Measurements from ENCODE around the gene LCE1C. TPM values are rescaled to one million over a fixed set of nuclear protein-coding genes. Genes with fewer than 3 reads are reported as not detected.

LCE1C gene
- not detected for total RNA-seq (ENCODE audit: unreplicated experiment)
- long read RNA-seq = 0 reads

GRCh38 chr1:152806576-152806975 lies at the start of gene LCE1C:
Gene LCE1C, minus strand, starts transcription at chr1:152806651. Its CDS starts 1,173 bp downstream, at chr1:152805478.
- no peak within 1 kb of the TSS for H3K4me3 Mint-ChIP-seq (ENCODE audit: unreplicated experiment)
- H3K9me3 Mint-ChIP-seq (ENCODE audit: unreplicated experiment) = peaks cover 2% of the 10 kb centered on the region
- H3K27me3 Mint-ChIP-seq (ENCODE audit: unreplicated experiment) = peaks cover 2% of the 10 kb centered on the region

GRCh38 chr1:152855661-152856060 lies 49.2 kb upstream of the LCE1C start:
- no peaks in the 10 kb centered on the region for H3K9me3 Mint-ChIP-seq (ENCODE audit: unreplicated experiment)
- no peak overlapping the region for H3K4me3 Mint-ChIP-seq (ENCODE audit: unreplicated experiment)
- H3K36me3 Mint-ChIP-seq (ENCODE audit: unreplicated experiment) = no peaks in the 10 kb centered on the region
- no peak for TF ChIP-seq CTCF (IDR thresholded peaks at IDR 0.05; ENCODE audit: partially characterized antibody, unreplicated experiment)
- no peaks in the 10 kb centered on the region for H3K4me1 Mint-ChIP-seq (ENCODE audit: low read depth, unreplicated experiment)
- peaks cover 3% of the 10 kb centered on the region for H3K27me3 Mint-ChIP-seq (ENCODE audit: unreplicated experiment)
- H3K27ac Mint-ChIP-seq (ENCODE audit: unreplicated experiment) = no peak overlapping the region
- DNase-seq = no peak

More at GRCh38 chr1:152806576-152806975, at the start of gene LCE1C:
- DNase-seq = no peak
- H3K36me3 Mint-ChIP-seq (ENCODE audit: unreplicated experiment) = no peaks in the 10 kb centered on the region
- no peak for TF ChIP-seq CTCF (IDR thresholded peaks at IDR 0.05; ENCODE audit: partially characterized antibody, unreplicated experiment)
- no peak within 1 kb of the TSS for H3K27ac Mint-ChIP-seq (ENCODE audit: unreplicated experiment)
- H3K4me1 Mint-ChIP-seq (ENCODE audit: low read depth, unreplicated experiment) = no peaks in the 10 kb centered on the region

GRCh38 chr1:152842556-152842955 lies 36.1 kb upstream of the LCE1C start, which contains the start of gene LCE6A:
Gene LCE6A, plus strand, starts transcription at chr1:152842856. Its CDS starts 665 bp downstream, at chr1:152843521.
- Mint-ChIP-seq H3K9me3 (ENCODE audit: unreplicated experiment) (peaks cover 2% of the 10 kb centered on the region), H3K4me3 (ENCODE audit: unreplicated experiment) (no peak within 1 kb of the TSS), H3K27ac (ENCODE audit: unreplicated experiment) (no peak within 1 kb of the TSS)

GRCh38 chr1:152836870-152837269 lies 30.4 kb upstream of the LCE1C start:
- Mint-ChIP-seq H3K4me3 (ENCODE audit: unreplicated experiment) (no peak overlapping the region), H3K27me3 (ENCODE audit: unreplicated experiment) (no peaks in the 10 kb centered on the region), H3K27ac (ENCODE audit: unreplicated experiment) (no peak overlapping the region), H3K36me3 (ENCODE audit: unreplicated experiment) (no peaks in the 10 kb centered on the region), H3K4me1 (ENCODE audit: low read depth, unreplicated experiment) (no peaks in the 10 kb centered on the region), H3K9me3 (ENCODE audit: unreplicated experiment) (peaks cover 4% of the 10 kb centered on the region)
- no peak for DNase-seq
- TF ChIP-seq CTCF (IDR thresholded peaks at IDR 0.05; ENCODE audit: partially characterized antibody, unreplicated experiment) = no peak

More at GRCh38 chr1:152842556-152842955, 36.1 kb upstream of the LCE1C start, which contains the start of gene LCE6A:
- Mint-ChIP-seq H3K36me3 (ENCODE audit: unreplicated experiment) (no peaks in the 10 kb centered on the region), H3K4me1 (ENCODE audit: low read depth, unreplicated experiment) (no peaks in the 10 kb centered on the region), H3K27me3 (ENCODE audit: unreplicated experiment) (peaks cover 1% of the 10 kb centered on the region)
- no peak for DNase-seq
- TF ChIP-seq CTCF (IDR thresholded peaks at IDR 0.05; ENCODE audit: partially characterized antibody, unreplicated experiment) = no peak

GRCh38 chr1:152827173-152827572 lies 20.7 kb upstream of the LCE1C start, which contains the start of gene LCE1A:
Gene LCE1A, plus strand, starts transcription at chr1:152827473. Its CDS starts 0 bp downstream, at chr1:152827473.
- no peak within 1 kb of the TSS for H3K27ac Mint-ChIP-seq (ENCODE audit: unreplicated experiment)
- no peaks in the 10 kb centered on the region for H3K36me3 Mint-ChIP-seq (ENCODE audit: unreplicated experiment)

More at GRCh38 chr1:152827173-152827572, 20.7 kb upstream of the LCE1C start, which contains the start of gene LCE1A:
- no peaks in the 10 kb centered on the region for H3K4me1 Mint-ChIP-seq (ENCODE audit: low read depth, unreplicated experiment)
- H3K9me3 Mint-ChIP-seq (ENCODE audit: unreplicated experiment) = peaks cover 7% of the 10 kb centered on the region
- TF ChIP-seq CTCF (IDR thresholded peaks at IDR 0.05; ENCODE audit: partially characterized antibody, unreplicated experiment) = no peak
- H3K27me3 Mint-ChIP-seq (ENCODE audit: unreplicated experiment) = peaks cover 4% of the 10 kb centered on the region
- H3K4me3 Mint-ChIP-seq (ENCODE audit: unreplicated experiment) = no peak within 1 kb of the TSS
- DNase-seq = no peak

Measured in glutamatergic neuron (in vitro differentiated cells).